GM10248 (cell line): Measurements from ENCODE around the gene MAMSTR.
A peak's percentile ranks its signal among the peaks of the same experiment; 100 is the strongest.
"Not testable (repeated sequence)": the region's sequence is repeated elsewhere in the genome, so short reads cannot be mapped to it uniquely, and the experiment has no call there.

Experiments used
- CTCF ChIA-PET: fragments of 300-600 bp; sonication (Branson Sonifier 250); formaldehyde crosslinking; extraction: SDS; loops from one replicate; lab custom pipeline; 2021; ENCODE audit warnings: antibody characterized with exemption; lab: Yijun Ruan, JAX
- POLR2A ChIA-PET: fragments of 350-650 bp; sonication (Branson Sonifier 250); formaldehyde crosslinking; extraction: SDS; loops from one replicate; lab custom pipeline; 2020; ENCODE audit warnings: antibody characterized with exemption; lab: Yijun Ruan, JAX
- DNase-seq: peaks from one replicate; pipeline ENCODE4 v3.0.0; 2012; ENCODE audit errors: extremely low spot score
- CTCF ChIP-seq: IDR thresholded peaks from 2 replicates; pipeline ENCODE4 v1.5.1; 2012; ENCODE audit warnings: mild to moderate bottlenecking, low read depth; ENCODE audit errors: extremely low read depth, missing control alignments, control extremely low read depth

The MAMSTR gene

DNA sequence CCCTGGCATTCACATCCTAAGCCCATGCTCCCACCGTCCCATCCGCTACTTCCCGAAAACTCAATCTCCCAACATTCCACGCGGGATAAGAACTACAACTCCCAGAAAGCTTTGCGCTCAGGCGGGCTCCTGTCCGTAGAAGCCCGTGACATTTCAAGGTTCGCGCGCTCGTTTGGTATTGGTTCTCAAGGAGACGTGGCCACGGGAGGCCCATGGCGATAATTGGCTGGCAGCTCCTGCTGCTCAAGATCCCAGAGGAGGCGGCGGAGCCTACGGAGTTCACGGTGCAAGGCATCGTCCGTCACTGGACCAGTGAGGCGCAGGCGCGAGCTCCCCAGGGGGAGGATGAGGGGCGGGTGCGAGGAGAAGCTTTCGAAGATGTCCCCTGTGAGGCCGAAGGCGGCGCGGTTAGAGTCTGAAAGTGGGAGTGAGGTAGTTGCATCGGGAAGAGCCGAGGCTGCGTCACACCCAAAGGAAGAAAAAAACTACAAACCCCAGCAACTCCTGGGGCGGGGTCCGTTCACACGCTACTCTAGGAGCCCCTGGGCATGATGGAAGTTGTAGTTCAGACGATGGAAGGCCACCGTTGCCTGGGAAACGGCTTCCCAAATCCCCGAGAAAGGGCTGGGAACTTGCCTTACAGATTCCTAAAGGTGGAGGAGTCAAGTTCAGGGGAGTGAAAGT is 1.2 kb upstream of the MAMSTR start:
- ChIA-PET CTCF (interaction anchor here (1.0 to 2.4 kb wide), 3 partner anchors 18 to 121 kb away, joined by 3 to 7 read pairs (median 3); no protein-coding TSS in a partner anchor), POLR2A (interaction anchor here (0.5 to 1.7 kb wide), 3 partner anchors 122 to 1880 kb away, joined by 3 to 11 read pairs (median 3); partner anchors contain the start of gene PPP1R15A)
- peak; percentile 96 for DNase-seq
- TF ChIP-seq CTCF, result no peak

DNA sequence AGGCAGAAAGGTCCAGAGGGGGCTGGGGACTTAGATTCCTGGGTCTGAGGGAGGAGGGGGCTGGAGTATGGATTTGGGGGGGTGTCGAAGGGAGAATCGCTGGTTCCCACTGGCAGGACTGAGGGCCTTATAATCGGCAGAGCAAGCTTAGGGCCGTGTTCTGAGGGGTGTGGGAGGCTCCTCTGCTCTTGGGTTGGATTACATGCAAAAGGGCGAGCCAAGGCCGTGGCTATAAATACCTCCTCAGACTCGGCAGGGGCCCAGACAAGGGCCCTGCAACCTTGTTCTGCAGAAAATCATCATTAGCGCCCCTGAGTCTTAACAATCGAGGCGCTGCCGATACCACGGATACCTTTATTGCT is 707 bp upstream of the MAMSTR start:
- POLR2A ChIA-PET, result interaction anchor here (0.6 to 1.7 kb wide), 2 partner anchors 123 to 152 kb away, joined by 3 to 11 read pairs; partner anchors contain the start of gene PPP1R15A
- CTCF ChIA-PET, result interaction anchor here (1.0 to 2.4 kb wide), 3 partner anchors 19 to 122 kb away, joined by 3 to 7 read pairs (median 3); no protein-coding TSS in a partner anchor
- no peak for TF ChIP-seq CTCF

DNA sequence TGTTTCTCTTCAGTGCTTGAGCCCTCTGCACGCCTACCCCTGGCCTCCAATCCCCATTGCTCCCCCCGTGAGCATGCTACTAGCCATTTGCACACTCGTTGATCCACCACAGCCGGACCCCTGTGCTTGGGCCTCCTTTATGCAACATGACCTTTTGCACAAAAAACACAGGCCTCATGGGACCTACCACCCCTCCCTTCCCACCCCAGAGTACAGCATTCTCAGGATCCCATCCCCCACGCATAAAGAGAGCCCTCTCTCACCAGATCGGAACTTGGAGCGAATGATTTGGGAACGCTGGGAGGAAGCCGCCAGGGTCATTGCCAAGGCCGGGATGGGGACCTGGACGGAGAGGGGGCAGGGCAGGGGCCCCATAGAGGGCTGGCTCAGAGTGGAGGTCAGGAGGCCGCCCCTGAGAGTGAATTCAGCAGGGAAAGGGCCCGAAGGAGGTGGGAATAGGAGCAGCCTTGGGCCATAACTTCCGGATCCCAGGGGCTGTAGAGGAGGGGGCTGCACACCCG is 754 bp downstream of the MAMSTR start:
- TF ChIP-seq CTCF, result no peak
- ChIA-PET CTCF (no interaction called here), POLR2A (no interaction called here)
- DNase-seq, result no peak

More for the DNA sequence above, 707 bp upstream of the MAMSTR start:
- DNase-seq, result no peak

DNA sequence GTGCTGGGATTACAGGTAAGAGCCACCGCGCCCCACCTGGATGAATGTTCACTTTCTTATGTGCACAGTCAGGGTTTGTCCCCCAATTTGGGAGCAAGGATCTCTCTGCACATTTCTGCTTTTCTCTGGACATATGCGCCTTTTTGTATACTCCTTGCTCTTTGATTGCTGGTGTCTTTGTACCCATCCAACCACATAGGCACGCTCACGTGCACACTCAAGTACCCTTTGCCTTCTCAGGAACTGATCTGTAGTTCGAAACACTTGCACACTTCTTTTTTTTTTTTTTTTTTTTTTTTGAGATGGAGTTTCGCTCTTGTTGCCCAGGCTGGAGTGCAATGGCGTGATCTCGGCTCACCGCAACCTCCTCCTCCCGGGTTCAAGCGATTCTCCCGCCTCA is 1.4 kb downstream of the MAMSTR start:
- POLR2A ChIA-PET, CTCF ChIA-PET: not testable (repeated sequence)

GRCh38 chr19:48716562-48717291 is 2.8 kb downstream of the MAMSTR start:
- TF ChIP-seq CTCF, result no peak
- POLR2A ChIA-PET, result interaction anchor here (0.7 kb wide), 1 partner anchor 42 kb away, joined by 3 read pairs; no protein-coding TSS in a partner anchor
- DNase-seq, result no peak
- CTCF ChIA-PET, result interaction anchor here (1.3 to 2.9 kb wide), 3 partner anchors 11 to 71 kb away, joined by 3 to 9 read pairs (median 3); partner anchors contain the start of gene CA11

More for the DNA sequence above, 1.4 kb downstream of the MAMSTR start:
- DNase-seq, result not testable (repeated sequence)

- ChIA-PET POLR2A (no interaction called here), CTCF (interaction anchor here (1.3 to 2.9 kb wide), 3 partner anchors 12 to 70 kb away, joined by 3 to 9 read pairs (median 3); partner anchors contain the start of gene CA11)
- no peak for TF ChIP-seq CTCF
- DNase-seq, result no peak
These were observed 3.8 kb downstream of the MAMSTR start for GRCh38 chr19:48715681-48716171.
